ENCODE data around the gene AQP12B. TPM values are rescaled to one million over a fixed set of nuclear protein-coding genes. Genes with fewer than 3 reads are reported as not detected.

Gene AQP12B
- total and polyA plus RNA-seq, 2 of the 8 experiments (the other 6 are each of a cell fraction or from before 2014, with no cell fraction given) = not detected

- Histone ChIP-seq H3K9ac (replicated peaks in 1 of 4; ENCODE audit: extremely low read depth in 1 of 4, low read depth in 3 of 4, low read length in 3 of 4) (no peak overlapping the region), H2BK20ac (ENCODE audit: low read length) (no peak overlapping the region), H3K27me3 (replicated peaks in 1 of 4; ENCODE audit: control insufficient read depth in 3 of 4, extremely low read depth in 1 of 4, insufficient read depth in 3 of 4, low read length in 3 of 4) (no peaks in the 10 kb centered on the region), H2AFZ (ENCODE audit: low read length) (no peak overlapping the region), H3K4me2 (ENCODE audit: insufficient read depth in 1 of 2, low read depth in 2 of 2, low read length in 2 of 2) (no peak overlapping the region), H3K36me3 (ENCODE audit: control insufficient read depth in 2 of 4, insufficient read depth in 4 of 4, low read length in 3 of 4) (peaks cover 18 to 81% (median 58%) of the 10 kb centered on the region in 4 experiments), H3K9me3 (ENCODE audit: insufficient read depth in 2 of 2, low read depth in 1 of 2, low read length in 1 of 2) (no peaks in the 10 kb centered on the region), H3K56ac (replicated peaks; ENCODE audit: insufficient read length, low read depth, low read length) (no peak overlapping the region), H3K14ac (ENCODE audit: insufficient read length) (no peak overlapping the region), H2BK15ac (ENCODE audit: low read length) (no peak overlapping the region), H4K20me1 (replicated peaks in 1 of 2; ENCODE audit: control insufficient read depth in 1 of 2, insufficient read depth in 2 of 2, low read length in 2 of 2) (peaks cover 4 to 16% of the 10 kb centered on the region in 2 experiments), H3K79me1 (ENCODE audit: low read depth, low read length) (peaks cover 2% of the 10 kb centered on the region), H3K23me2 (ENCODE audit: low read depth, low read length) (no peaks in the 10 kb centered on the region), H3K18ac (ENCODE audit: extremely low read depth, low read length) (no peak overlapping the region), H2AK5ac (ENCODE audit: low read depth, low read length) (no peak overlapping the region), H2BK12ac (ENCODE audit: low read depth, low read length) (no peak overlapping the region), H3K27ac (ENCODE audit: low read depth, low read length) (no peak overlapping the region), H3K4me1 (replicated peaks in 1 of 4; ENCODE audit: control insufficient read depth in 3 of 4, insufficient read depth in 4 of 4, low read length in 3 of 4) (no peaks in the 10 kb centered on the region), H3K23ac (ENCODE audit: insufficient read length) (no peak overlapping the region), H3K79me2 (ENCODE audit: control insufficient read depth in 1 of 2, insufficient read depth in 2 of 2, low read length in 2 of 2) (no peaks in the 10 kb centered on the region), H4K91ac (replicated peaks; ENCODE audit: insufficient read length, low read length) (no peak overlapping the region), H3K4ac (replicated peaks; ENCODE audit: insufficient read length, low read depth, low read length) (no peak overlapping the region), H3K4me3 (ENCODE audit: extremely low read depth in 1 of 4, insufficient read depth in 2 of 4, low read depth in 3 of 4, low read length in 4 of 4) (no peak overlapping the region), H2BK120ac (replicated peaks; ENCODE audit: low read depth, low read length) (no peak overlapping the region), H4K5ac (ENCODE audit: insufficient read length, low read depth, low read length) (no peak overlapping the region), H4K8ac (ENCODE audit: extremely low read depth, insufficient read depth, low read length) (no peak overlapping the region), H2BK5ac (ENCODE audit: low read depth, low read length) (no peak overlapping the region)
- ChIA-PET CTCF (ENCODE audit: partially characterized antibody) (interaction anchor here (1.2 to 1.5 kb wide), 2 partner anchors 10 to 18 kb away, joined by 3 to 4 read pairs; no protein-coding TSS in a partner anchor), POLR2A (ENCODE audit: partially characterized antibody) (interaction anchor here (1.1 to 1.9 kb wide), 6 partner anchors 9 to 65 kb away, joined by 3 to 7 read pairs (median 3); no protein-coding TSS in a partner anchor)
- WGBS, 2 experiments (ENCODE audit: extremely low coverage in 1 of 2, insufficient coverage in 1 of 2, insufficient read length in 1 of 2, insufficient replicate concordance in 2 of 2, low coverage in 1 of 2, low lambda C conversion rate in 2 of 2, missing lambda C conversion rate in 1 of 2) = 90% methylated on average over 10 of the region's 10 CpGs; no CpG with 5 or more reads in 1 of the 2 experiments
- FAIRE-seq (no peak), DNase-seq (ENCODE audit: low read depth in 1 of 2, low spot score in 2 of 2) (no peak)
- TF ChIP-seq SP2 (IDR thresholded peaks at IDR 0.05; ENCODE audit: low read length) (no peak), RFX5 (IDR thresholded peaks at IDR 0.05; ENCODE audit: borderline replicate concordance, low read depth, low read length) (no peak), KDM5A (IDR thresholded peaks at IDR 0.05; ENCODE audit: low read length) (no peak), RNF2 (IDR thresholded peaks at IDR 0.05; ENCODE audit: borderline replicate concordance, low read depth, low read length, missing control alignments, poor library complexity, severe bottlenecking) (no peak), MAX (IDR thresholded peaks at IDR 0.05) (no peak), EP300 (IDR thresholded peaks at IDR 0.05; ENCODE audit: borderline replicate concordance in 1 of 2, low read depth in 2 of 2, low read length in 2 of 2) (no peak), CEBPB (IDR thresholded peaks at IDR 0.05; ENCODE audit: low read depth, low read length) (no peak), JUND (IDR thresholded peaks at IDR 0.05; ENCODE audit: low read length) (no peak), EZH2 (IDR thresholded peaks at IDR 0.05; ENCODE audit: low read depth, low read length, severe bottlenecking) (no peak), GTF2F1 (IDR thresholded peaks at IDR 0.05; ENCODE audit: borderline replicate concordance, low read depth, low read length) (no peak), ATF3 (IDR thresholded peaks at IDR 0.05; ENCODE audit: insufficient read depth, low read depth, low read length) (no peak), SUZ12 (IDR thresholded peaks at IDR 0.05; ENCODE audit: low read length) (no peak)
Observed at GRCh38 chr2:240724431-240724830, 41.7 kb upstream of the AQP12B start.
